GM12875 (cell line): Measurements from ENCODE around the gene CENPO.

Experiments
- H3K4me3 ChIP-seq: one replicate; pipeline ENCODE4 v1.5.1; 2011; ENCODE audit warnings: low read depth, low read length, control low read depth
- CTCF ChIP-seq: IDR thresholded peaks from 2 replicates; pipeline ENCODE4 v1.5.1; 2011; ENCODE audit warnings: low read depth, mild to moderate bottlenecking, control low read depth, inconsistent platforms, low read length, moderate library complexity, borderline replicate concordance; ENCODE audit not compliant: insufficient read depth

Gene CENPO

GRCh38 chr2:24754985-24755705 lies 38.1 kb upstream of the CENPO start:
- no peak overlapping the region for H3K4me3 ChIP-seq
- TF ChIP-seq CTCF, result no peak

- H3K4me3 ChIP-seq, result no peak overlapping the region
- TF ChIP-seq CTCF, result no peak
These were observed 36.4 kb upstream of the CENPO start for GRCh38 chr2:24756789-24757188.

- TF ChIP-seq CTCF, result no peak
- H3K4me3 ChIP-seq, result no peak overlapping the region
These were observed 31.4 kb upstream of the CENPO start for GRCh38 chr2:24761866-24762265.

- TF ChIP-seq CTCF, result no peak
These were observed 30.7 kb upstream of the CENPO start for GRCh38 chr2:24762518-24762917.

GRCh38 chr2:24763843-24764242 lies 29.4 kb upstream of the CENPO start:
- no peak for TF ChIP-seq CTCF
- no peak overlapping the region for H3K4me3 ChIP-seq

More at GRCh38 chr2:24762518-24762917, 30.7 kb upstream of the CENPO start:
- H3K4me3 ChIP-seq, result no peak overlapping the region

GRCh38 chr2:24766609-24767008 lies 26.6 kb upstream of the CENPO start:
- no peak overlapping the region for H3K4me3 ChIP-seq
- TF ChIP-seq CTCF, result no peak

GRCh38 chr2:24768013-24768412 lies 25.2 kb upstream of the CENPO start:
- TF ChIP-seq CTCF, result no peak

More at GRCh38 chr2:24768013-24768412, 25.2 kb upstream of the CENPO start:
- no peak overlapping the region for H3K4me3 ChIP-seq
